HS-27A (cell line): ENCODE data around the gene FDX1.

Experiments used
- DNase-seq: peaks from one replicate; pipeline ENCODE4 v3.0.0-alpha.2; 2012; ENCODE audit warnings: low read depth, missing footprints

The FDX1 gene

GRCh38 chr11:110469127-110469526 is 39.4 kb downstream of the FDX1 start:
- DNase-seq: no peak

GRCh38 chr11:110470716-110471115 is 41.0 kb downstream of the FDX1 start:
- no peak for DNase-seq

GRCh38 chr11:110471371-110471770 is 41.6 kb downstream of the FDX1 start:
- no peak for DNase-seq

GRCh38 chr11:110472858-110473257 is 43.1 kb downstream of the FDX1 start:
- no peak for DNase-seq

DNA sequence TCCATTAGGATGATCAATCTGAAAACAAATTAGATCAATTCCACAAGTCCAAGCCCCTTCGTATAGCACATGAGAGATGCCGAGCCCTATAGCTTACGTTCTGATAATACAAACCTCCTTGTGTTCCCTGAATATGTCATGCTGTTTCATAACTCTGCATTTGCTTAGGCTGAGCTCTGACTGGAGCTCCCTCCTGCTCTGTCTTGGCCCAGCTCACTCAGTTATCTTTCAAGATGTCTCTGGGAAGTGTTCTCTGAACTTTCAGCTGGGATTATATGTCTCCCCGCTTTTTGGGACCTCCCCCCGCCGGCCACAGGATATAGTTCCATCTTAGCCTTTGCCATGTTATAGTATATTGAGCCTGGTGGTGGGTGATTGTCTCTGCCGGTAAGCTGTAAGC is 44.0 kb downstream of the FDX1 start:
- DNase-seq: no peak

DNA sequence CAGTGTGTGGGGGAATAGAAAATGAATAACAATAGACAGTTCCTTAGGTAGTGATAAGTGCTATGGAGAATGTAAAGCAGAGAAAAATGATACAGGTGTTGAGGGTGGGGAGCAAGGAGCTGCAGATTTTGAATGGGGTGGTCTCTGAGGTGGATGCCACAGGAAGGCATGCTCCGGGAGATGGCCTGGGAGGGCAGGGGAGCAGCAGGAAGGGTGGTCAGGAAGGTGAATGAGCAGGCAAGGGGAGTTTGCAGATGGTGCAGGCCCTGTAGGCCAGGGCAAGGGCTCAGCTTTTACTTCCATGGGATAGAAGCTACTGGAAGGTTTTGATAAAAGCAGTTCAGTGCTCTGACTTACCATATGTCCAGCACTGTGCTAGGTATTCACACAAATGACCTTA is 44.8 kb downstream of the FDX1 start:
- DNase-seq: no peak

GRCh38 chr11:110475671-110476070 is 45.9 kb downstream of the FDX1 start:
- DNase-seq: no peak

DNA sequence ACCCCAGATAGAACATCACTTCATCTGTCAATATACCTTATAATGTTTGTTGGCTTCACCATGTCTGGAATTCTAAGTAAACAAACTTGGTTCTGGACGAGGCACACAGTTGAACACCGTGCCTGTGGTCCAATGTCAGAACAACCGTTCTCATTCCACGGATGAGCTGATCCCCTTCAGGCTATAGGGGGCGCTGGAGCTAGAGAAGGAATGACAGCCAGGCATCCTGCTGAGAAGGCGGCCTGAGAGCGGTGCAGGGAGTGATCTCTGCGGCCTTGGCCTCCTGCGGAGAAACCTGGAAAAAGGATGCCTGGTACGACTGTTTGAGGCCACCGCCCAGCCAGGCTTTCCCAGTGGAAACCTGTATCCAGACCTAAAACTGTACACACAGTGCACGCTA is 48.7 kb downstream of the FDX1 start:
- DNase-seq: no peak

GRCh38 chr11:110479108-110480101 is 49.7 kb downstream of the FDX1 start:
- DNase-seq: no peak

DNA sequence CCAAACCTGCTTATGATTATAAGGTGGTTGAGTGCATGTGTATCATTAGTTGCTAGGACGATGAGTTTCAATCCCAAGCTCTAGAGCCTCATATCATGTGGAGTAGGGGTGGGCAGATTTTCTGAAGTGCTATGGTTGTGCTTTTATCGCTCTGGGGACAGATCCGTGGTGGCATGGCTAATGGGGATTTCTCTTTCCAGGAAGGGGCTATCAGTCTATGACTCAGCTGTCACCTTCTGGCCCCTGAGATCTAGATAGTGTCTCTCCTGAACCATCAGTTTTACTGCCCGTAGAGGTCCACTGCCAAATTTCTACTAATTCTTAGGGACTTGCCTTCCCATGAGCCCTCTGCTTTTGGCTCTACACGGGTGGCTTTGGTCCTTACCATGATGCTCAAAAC is 51.8 kb downstream of the FDX1 start:
- DNase-seq: no peak

DNA sequence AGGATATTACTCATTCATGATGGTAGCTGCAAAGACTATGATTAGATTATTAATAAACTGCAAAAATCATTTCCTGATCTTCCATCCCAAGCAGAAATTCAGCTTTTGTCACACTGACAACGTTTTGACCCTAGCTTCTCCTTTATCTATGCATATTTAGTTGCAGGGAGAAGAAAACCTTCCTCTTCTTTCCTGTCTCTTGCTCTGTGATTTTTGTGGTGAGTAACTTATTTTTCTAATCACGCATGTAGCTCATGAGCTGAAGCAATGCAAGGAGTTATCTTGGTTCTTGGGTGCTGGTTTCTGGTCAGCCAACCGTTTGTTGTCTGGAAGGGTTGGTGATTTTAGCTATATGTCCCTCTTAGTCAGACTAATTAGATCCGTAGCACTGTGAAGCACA is 56.4 kb downstream of the FDX1 start:
- no peak for DNase-seq

- DNase-seq: no peak
These were observed 58.7 kb downstream of the FDX1 start for GRCh38 chr11:110488446-110488845.

- DNase-seq: no peak
These were observed 61.1 kb downstream of the FDX1 start for GRCh38 chr11:110490886-110491285.

GRCh38 chr11:110491577-110492320 is 62.0 kb downstream of the FDX1 start:
- no peak for DNase-seq

DNA sequence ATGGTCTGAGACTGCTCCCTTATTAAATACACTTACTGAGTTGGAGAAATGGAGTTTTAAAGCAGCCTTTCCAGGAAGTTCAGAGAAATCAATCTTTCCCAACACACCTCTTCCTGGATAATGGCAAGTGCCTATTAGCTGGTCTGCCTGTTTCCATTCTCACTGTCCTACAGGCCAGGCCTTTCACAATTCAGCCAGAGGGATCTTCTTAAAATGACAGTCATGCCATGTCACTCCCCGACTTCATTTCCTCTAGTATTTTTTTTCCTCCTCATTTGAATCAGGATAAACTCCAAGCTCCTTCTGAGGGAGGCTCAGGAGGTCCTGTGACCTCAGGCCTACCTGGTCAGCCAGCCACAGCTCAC is 62.6 kb downstream of the FDX1 start:
- DNase-seq: no peak

DNA sequence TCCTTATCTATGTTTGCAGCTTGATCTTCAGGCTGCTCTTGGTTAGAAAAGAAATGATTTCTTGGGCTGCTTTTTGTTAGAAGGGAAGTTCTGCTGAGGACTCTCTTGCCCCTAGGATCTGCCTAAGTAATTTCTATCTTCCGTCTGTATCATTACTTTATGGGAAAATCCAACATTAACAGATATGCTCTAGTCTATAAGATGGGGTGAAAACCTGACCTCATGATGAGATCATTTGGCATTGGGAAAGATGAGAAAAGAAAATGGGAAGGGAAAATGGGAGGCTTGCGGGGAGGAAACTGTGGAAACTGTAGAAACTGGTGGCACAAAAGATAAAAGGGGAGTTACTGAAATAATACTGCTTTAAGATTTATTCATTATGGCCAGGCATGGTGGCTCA is 63.6 kb downstream of the FDX1 start:
- no peak for DNase-seq

DNA sequence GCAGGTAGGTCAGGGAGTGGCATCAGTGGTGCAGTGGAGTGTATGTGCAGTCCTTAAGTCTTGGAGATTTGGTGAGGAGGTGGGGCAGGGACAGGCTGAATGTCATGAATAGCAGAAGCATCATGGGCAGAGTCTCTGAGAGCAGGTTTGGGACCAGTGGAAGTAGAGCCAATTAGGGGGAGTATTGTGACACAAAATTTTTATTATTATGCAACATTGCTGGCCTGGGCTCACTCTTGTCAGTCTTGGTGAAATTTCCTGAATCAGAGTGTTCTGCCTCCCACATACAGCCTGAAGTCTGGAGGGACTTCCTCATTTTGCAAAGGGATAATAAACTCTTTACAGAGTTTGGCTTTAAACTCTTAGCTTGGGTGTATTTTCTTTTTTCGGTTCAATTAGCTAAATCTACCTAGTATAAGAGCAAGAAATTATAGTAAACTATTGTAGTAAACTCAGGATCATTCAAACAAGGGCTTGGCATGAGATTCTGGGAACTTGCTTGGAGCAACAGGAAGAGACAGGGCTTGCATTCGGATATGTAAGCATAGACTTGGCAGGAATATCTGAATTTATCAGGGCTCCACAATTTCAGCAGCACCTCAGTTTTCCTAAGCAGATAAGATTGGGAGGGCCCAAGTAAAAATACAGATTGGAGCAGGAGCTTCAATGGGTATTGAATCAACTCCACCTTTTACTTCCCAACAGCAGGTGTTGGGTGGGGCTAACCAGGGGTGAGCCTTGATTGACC is 67.7 kb downstream of the FDX1 start:
- no peak for DNase-seq

- no peak for DNase-seq
These were observed 71.7 kb downstream of the FDX1 start for GRCh38 chr11:110501428-110501827.

DNA sequence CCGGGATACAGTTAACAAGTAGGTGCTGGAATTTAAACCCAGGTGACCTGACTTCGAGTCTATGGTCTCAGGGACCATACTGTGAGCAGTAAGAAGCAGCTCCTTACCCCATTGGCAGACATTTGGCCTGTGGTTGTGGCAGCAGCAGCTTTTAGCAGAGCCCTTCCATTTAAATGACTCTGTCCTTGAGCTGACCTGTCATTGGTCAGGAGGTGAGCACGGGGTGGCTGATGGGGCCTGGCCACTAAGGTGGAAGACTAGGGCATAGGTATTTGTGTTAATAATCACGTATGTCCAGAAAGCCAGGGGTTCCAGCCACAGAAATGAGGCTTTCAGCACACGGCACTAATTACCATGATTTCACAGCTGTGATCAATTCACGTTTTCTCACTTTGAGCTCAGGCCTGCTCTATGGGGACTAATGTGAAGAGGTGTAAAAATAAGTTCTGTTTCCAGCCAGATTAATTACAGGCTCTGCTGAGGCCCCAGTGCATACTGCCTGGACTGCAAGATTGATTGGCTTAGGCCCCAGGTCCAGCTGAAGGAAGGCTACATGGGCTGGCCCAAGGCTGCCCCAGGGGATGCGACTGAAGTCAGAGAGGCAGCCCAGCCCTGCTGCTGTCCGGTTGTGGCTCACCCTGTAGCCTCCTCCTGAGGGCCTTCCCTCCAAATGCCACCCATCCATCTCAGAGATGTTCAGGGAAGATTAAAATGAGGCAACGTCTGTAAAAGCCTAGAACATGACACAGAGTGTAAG is 76.0 kb downstream of the FDX1 start:
- no peak for DNase-seq

- DNase-seq: no peak
These were observed 77.6 kb downstream of the FDX1 start for GRCh38 chr11:110507328-110507727.

DNA sequence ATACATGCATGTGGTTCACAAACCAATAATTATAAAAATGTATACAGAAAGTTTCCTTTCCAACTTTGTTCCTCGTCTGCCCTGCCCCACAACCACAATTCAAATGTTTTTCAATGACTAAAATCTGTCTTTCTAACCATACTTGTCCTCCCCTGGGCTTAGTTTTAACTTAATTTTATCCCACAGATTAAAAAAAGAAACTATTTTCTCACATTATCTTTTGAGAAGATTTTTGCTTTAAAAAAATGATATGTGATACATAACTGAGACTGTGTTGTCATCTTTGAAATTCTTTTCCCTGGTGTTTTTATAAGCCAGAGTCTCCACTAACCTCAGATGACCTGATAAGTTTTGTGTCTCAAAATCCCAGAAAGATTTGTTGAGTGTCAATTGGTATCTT is 79.0 kb downstream of the FDX1 start:
- DNase-seq: no peak

GRCh38 chr11:110509472-110509871 is 79.7 kb downstream of the FDX1 start:
- DNase-seq: no peak
